ENCODE results near the gene AOAH. TPM values are rescaled to one million over a fixed set of nuclear protein-coding genes. Genes with fewer than 3 reads are reported as not detected.

Gene AOAH
- total RNA-seq, 1 experiment from 2014 or later: not detected

DNA sequence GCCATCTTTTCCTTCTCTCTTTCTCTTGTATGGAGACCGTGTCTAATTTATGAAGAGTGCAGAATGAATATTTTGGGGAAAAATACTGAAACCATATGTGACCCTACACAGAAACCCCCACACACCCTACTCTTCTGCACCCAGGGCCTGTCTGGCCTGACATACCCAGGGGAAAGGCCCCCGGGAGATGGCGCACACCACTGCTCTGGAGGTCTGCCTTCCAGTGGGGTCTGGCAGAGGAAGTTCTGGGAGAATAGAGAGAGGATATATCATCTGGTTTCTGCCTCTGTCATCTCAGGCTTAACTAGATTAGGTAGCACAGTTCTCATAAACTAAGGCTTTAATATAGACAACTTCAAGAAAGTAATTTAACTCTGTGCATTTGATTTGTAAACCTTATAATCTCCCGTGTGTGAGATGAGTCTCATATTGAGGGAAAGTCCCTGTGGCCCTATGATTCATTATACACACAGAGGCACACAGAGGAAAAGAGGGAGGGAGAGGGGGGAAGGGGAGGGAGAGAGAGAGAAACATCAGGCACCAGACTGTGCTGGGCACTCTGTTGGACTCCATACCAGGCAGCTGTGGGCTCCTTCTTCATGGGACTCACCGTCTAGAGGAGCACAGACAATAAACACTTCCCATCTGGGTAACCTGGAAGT is 123.3 kb downstream of the AOAH start:
- DNase-seq: no peak
- Histone ChIP-seq H3K4me3 (ENCODE audit: low read depth, low read length) (no peak overlapping the region), H3K27me3 (replicated peaks; ENCODE audit: control insufficient read depth, insufficient read depth, low read length) (no peaks in the 10 kb centered on the region), H3K36me3 (ENCODE audit: control insufficient read depth, insufficient read depth, low read length) (no peaks in the 10 kb centered on the region), H3K4me1 (no peaks in the 10 kb centered on the region), H3K9me3 (no peaks in the 10 kb centered on the region)
- peaks cover 17% of the 10 kb centered on the region for H3K4me1 Mint-ChIP-seq (ENCODE audit: low read depth, unreplicated experiment)
- POLR2A ChIA-PET: no interaction called here
- BruUV-seq (replicated peaks): no TSS peak
- CTCF ChIA-PET: no interaction called here
- no peak overlapping the region for H3K4me3 Mint-ChIP-seq (ENCODE audit: unreplicated experiment)
- intact Hi-C loops (cut with micrococcal nuclease; ENCODE audit: unreplicated experiment): no loop called here
- TF ChIP-seq, protein P1, sequence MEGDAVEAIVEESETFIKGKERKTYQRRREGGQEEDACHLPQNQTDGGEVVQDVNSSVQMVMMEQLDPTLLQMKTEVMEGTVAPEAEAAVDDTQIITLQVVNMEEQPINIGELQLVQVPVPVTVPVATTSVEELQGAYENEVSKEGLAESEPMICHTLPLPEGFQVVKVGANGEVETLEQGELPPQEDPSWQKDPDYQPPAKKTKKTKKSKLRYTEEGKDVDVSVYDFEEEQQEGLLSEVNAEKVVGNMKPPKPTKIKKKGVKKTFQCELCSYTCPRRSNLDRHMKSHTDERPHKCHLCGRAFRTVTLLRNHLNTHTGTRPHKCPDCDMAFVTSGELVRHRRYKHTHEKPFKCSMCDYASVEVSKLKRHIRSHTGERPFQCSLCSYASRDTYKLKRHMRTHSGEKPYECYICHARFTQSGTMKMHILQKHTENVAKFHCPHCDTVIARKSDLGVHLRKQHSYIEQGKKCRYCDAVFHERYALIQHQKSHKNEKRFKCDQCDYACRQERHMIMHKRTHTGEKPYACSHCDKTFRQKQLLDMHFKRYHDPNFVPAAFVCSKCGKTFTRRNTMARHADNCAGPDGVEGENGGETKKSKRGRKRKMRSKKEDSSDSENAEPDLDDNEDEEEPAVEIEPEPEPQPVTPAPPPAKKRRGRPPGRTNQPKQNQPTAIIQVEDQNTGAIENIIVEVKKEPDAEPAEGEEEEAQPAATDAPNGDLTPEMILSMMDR (IDR thresholded peaks at IDR 0.05; ENCODE audit: insufficient read depth in 1 of 2, low read depth in 1 of 2, low read length in 1 of 2, severe bottlenecking in 1 of 2, unreplicated experiment in 1 of 2): no peak
- no peaks in the 10 kb centered on the region for H3K27me3 Mint-ChIP-seq (ENCODE audit: insufficient read depth, unreplicated experiment)
- no peaks in the 10 kb centered on the region for H3K36me3 Mint-ChIP-seq (ENCODE audit: insufficient read depth, unreplicated experiment)
- H3K9me3 Mint-ChIP-seq (ENCODE audit: unreplicated experiment): no peaks in the 10 kb centered on the region
- H3K27ac Mint-ChIP-seq (ENCODE audit: unreplicated experiment): no peak overlapping the region

DNA sequence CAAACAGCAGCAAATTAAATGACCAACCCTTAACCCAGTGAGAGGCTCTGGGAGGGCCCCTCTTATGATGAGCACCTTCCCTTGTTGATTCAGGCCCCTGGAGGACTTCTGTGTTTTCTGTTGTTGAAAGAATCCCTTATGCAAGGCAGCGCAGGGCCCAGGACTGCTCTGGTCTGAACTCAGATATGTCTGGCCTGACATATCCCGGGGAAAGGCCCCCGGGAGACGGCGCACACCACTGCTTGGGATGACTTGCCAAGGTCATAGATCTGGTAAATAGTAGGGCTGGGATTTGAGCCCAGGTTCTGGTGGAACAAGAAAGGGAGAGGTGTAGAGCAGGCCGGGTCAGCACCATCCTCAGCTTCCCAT is 124.0 kb downstream of the AOAH start:
- intact Hi-C loops (cut with micrococcal nuclease; ENCODE audit: unreplicated experiment): no loop called here
- Mint-ChIP-seq H3K4me1 (ENCODE audit: low read depth, unreplicated experiment) (peaks cover 11% of the 10 kb centered on the region), H3K4me3 (ENCODE audit: unreplicated experiment) (no peak overlapping the region), H3K27ac (ENCODE audit: unreplicated experiment) (no peak overlapping the region), H3K36me3 (ENCODE audit: insufficient read depth, unreplicated experiment) (no peaks in the 10 kb centered on the region), H3K27me3 (ENCODE audit: insufficient read depth, unreplicated experiment) (no peaks in the 10 kb centered on the region), H3K9me3 (ENCODE audit: unreplicated experiment) (no peaks in the 10 kb centered on the region)
- no peaks in the 10 kb centered on the region for H3K9me3 ChIP-seq
- CTCF ChIA-PET: no interaction called here
- no peaks in the 10 kb centered on the region for H3K36me3 ChIP-seq (ENCODE audit: control insufficient read depth, insufficient read depth, low read length)
- POLR2A ChIA-PET: no interaction called here
- no peaks in the 10 kb centered on the region for H3K27me3 ChIP-seq (replicated peaks; ENCODE audit: control insufficient read depth, insufficient read depth, low read length)
- no peak overlapping the region for H3K4me3 ChIP-seq (ENCODE audit: low read depth, low read length)
- TF ChIP-seq, protein P1 (IDR thresholded peaks at IDR 0.05; ENCODE audit: insufficient read depth in 1 of 2, low read depth in 1 of 2, low read length in 1 of 2, severe bottlenecking in 1 of 2, unreplicated experiment in 1 of 2): no peak
- no peak for DNase-seq
- no peaks in the 10 kb centered on the region for H3K4me1 ChIP-seq
- BruUV-seq (replicated peaks): no TSS peak

DNA sequence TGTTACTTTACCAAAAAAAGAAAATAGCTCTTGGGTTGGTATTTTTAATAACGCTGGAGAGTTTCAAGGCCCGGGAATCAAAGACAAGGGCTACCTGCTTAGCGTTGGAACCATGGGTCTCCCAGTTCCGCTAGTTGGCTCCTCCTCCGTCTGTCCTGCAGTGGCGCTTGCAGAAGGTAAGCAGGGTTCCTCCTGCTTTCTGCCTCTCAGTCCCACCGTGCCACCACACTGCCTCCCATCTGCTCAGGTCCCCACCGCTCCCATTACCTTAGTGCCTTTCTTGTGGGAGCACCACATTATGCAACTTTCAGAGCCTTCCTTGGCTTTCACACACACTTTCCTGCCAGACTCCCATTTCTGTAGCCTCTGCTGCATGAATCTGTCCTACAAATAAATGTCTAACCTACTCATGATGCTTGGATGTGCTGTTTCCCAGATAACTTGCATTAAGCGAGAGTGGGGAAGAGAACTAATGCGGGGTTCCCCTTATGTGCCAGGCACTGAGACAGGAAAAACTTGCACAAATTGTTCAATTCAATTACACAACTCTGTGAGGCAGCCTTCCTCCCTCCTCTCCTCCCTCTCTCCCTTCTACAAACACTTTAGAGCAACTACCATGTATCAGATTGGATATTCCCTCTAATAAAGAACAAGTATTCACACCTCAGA is 124.5 kb downstream of the AOAH start:
- TF ChIP-seq, protein P1 (IDR thresholded peaks at IDR 0.05; ENCODE audit: insufficient read depth in 1 of 2, low read depth in 1 of 2, low read length in 1 of 2, severe bottlenecking in 1 of 2, unreplicated experiment in 1 of 2): no peak
- Mint-ChIP-seq H3K4me1 (ENCODE audit: low read depth, unreplicated experiment) (peaks cover 11% of the 10 kb centered on the region), H3K27ac (ENCODE audit: unreplicated experiment) (no peak overlapping the region), H3K9me3 (ENCODE audit: unreplicated experiment) (no peaks in the 10 kb centered on the region), H3K4me3 (ENCODE audit: unreplicated experiment) (no peak overlapping the region), H3K27me3 (ENCODE audit: insufficient read depth, unreplicated experiment) (no peaks in the 10 kb centered on the region), H3K36me3 (ENCODE audit: insufficient read depth, unreplicated experiment) (no peaks in the 10 kb centered on the region)
- H3K4me3 ChIP-seq (ENCODE audit: low read depth, low read length): no peak overlapping the region
- POLR2A ChIA-PET: no interaction called here
- H3K27me3 ChIP-seq (replicated peaks; ENCODE audit: control insufficient read depth, insufficient read depth, low read length): no peaks in the 10 kb centered on the region
- H3K4me1 ChIP-seq: no peaks in the 10 kb centered on the region
- H3K36me3 ChIP-seq (ENCODE audit: control insufficient read depth, insufficient read depth, low read length): no peaks in the 10 kb centered on the region
- H3K9me3 ChIP-seq: no peaks in the 10 kb centered on the region
- DNase-seq: no peak
- no TSS peak for BruUV-seq (replicated peaks)
- CTCF ChIA-PET: no interaction called here
- intact Hi-C loops (cut with micrococcal nuclease; ENCODE audit: unreplicated experiment): no loop called here

All from Caco-2 (cell line).